OCI-LY1 (cell line): ENCODE results near the gene METAP1.
"Not testable (repeated sequence)": the region's sequence is repeated elsewhere in the genome, so short reads cannot be mapped to it uniquely, and the experiment has no call there.

Experiments used
- H2AFZ ChIP-seq: fragments of 200-600 bp; sonication (generic), shearing (Covaris generic); 2 replicates; pipeline ENCODE4 v1.6.0; 2014; ENCODE audit warnings: antibody characterized with exemption, mild to moderate bottlenecking, low read length
- H3F3A ChIP-seq: fragments of 200-600 bp; sonication (generic), shearing (Covaris generic); 2 replicates; pipeline ENCODE4 v1.6.0; 2014; ENCODE audit warnings: mild to moderate bottlenecking, antibody characterized with exemption, low read length, moderate library complexity; ENCODE audit not compliant: insufficient read depth
- H3K27ac ChIP-seq: fragments of 200-600 bp; sonication (generic); 2 replicates; pipeline ENCODE4 v1.5.1; 2014; ENCODE audit warnings: low read length, mixed run types, mild to moderate bottlenecking, low read depth; ENCODE audit not compliant: poor library complexity, severe bottlenecking
- H3K27me3 ChIP-seq: fragments of 200-600 bp; sonication (generic); 2 replicates; pipeline ENCODE4 v1.6.0; 2014; ENCODE audit warnings: antibody characterized with exemption, mild to moderate bottlenecking, low read length, moderate library complexity; ENCODE audit not compliant: insufficient read depth
- H3K36me3 ChIP-seq: fragments of 200-600 bp; sonication (generic); 2 replicates; pipeline ENCODE4 v1.6.1; 2014; ENCODE audit warnings: mild to moderate bottlenecking, antibody characterized with exemption, low read length, moderate library complexity, mixed read lengths; ENCODE audit not compliant: insufficient read depth
- H3K4me1 ChIP-seq: fragments of 200-600 bp; sonication (generic); 2 replicates; pipeline ENCODE4 v1.5.1; 2014; ENCODE audit warnings: mild to moderate bottlenecking, low read length, moderate library complexity; ENCODE audit not compliant: insufficient read depth, severe bottlenecking
- H3K4me2 ChIP-seq: fragments of 200-600 bp; sonication (generic), shearing (Covaris generic); 2 replicates; pipeline ENCODE4 v1.6.1; 2014; ENCODE audit warnings: low read length
- H3K4me3 ChIP-seq: fragments of 200-600 bp; sonication (generic); 2 replicates; pipeline ENCODE4 v1.5.1; 2014; ENCODE audit warnings: low read length, low read depth, mild to moderate bottlenecking, mixed read lengths; ENCODE audit not compliant: poor library complexity, severe bottlenecking
- H3K79me2 ChIP-seq: fragments of 200-600 bp; shearing (Covaris generic); 2 replicates; pipeline ENCODE4 v1.6.1; 2016; ENCODE audit warnings: mixed run types, low read length, mixed read lengths; ENCODE audit not compliant: insufficient read depth
- H3K9ac ChIP-seq: fragments of 200-600 bp; sonication (generic), shearing (Covaris generic); 2 replicates; pipeline ENCODE4 v1.6.1; 2014; ENCODE audit warnings: mild to moderate bottlenecking, low read length, mixed read lengths
- H3K9me2 ChIP-seq: fragments of 200-600 bp; sonication (generic), shearing (Covaris generic); 2 replicates; pipeline ENCODE4 v1.6.1; 2014; ENCODE audit warnings: low read depth, mild to moderate bottlenecking, low read length, mixed read lengths
- H3K9me3 ChIP-seq: fragments of 200-600 bp; shearing (Covaris generic); 2 replicates; pipeline ENCODE4 v1.6.1; 2014; ENCODE audit warnings: low read length, mixed read lengths
- H4K20me1 ChIP-seq: fragments of 200-600 bp; sonication (generic), shearing (Covaris generic); 2 replicates; pipeline ENCODE4 v1.6.0; 2016; ENCODE audit warnings: mild to moderate bottlenecking, low read length; ENCODE audit not compliant: insufficient read depth
- CTCF ChIP-seq: fragments of 200-600 bp; sonication (generic), shearing (Covaris generic); IDR thresholded peaks from 2 replicates; pipeline ENCODE4 v1.5.1; 2017; ENCODE audit warnings: mild to moderate bottlenecking, antibody characterized with exemption, low read length, moderate library complexity, mixed read lengths
- EZH2 ChIP-seq: fragments of 200-600 bp; sonication (generic), shearing (Covaris generic); IDR thresholded peaks from 2 replicates; pipeline ENCODE4 v1.8.0; 2017; ENCODE audit warnings: borderline replicate concordance, mixed run types, mild to moderate bottlenecking, antibody characterized with exemption, low read length, moderate library complexity, mixed read lengths

The METAP1 gene

GRCh38 chr4:99103166-99103565 is 107.6 kb downstream of the METAP1 start:
- Histone ChIP-seq H3K9me2 (no peaks in the 10 kb centered on the region), H3K27ac (no peak overlapping the region), H2AFZ (no peak overlapping the region), H3K36me3 (no peaks in the 10 kb centered on the region), H3K27me3 (no peaks in the 10 kb centered on the region), H3K4me2 (no peak overlapping the region), H3K9me3 (no peaks in the 10 kb centered on the region), H3K4me3 (no peak overlapping the region), H3F3A (no peaks in the 10 kb centered on the region), H3K79me2 (no peaks in the 10 kb centered on the region), H3K4me1 (no peaks in the 10 kb centered on the region), H4K20me1 (no peaks in the 10 kb centered on the region), H3K9ac (no peak overlapping the region)
- no peak for TF ChIP-seq EZH2
- no peak for TF ChIP-seq CTCF

DNA sequence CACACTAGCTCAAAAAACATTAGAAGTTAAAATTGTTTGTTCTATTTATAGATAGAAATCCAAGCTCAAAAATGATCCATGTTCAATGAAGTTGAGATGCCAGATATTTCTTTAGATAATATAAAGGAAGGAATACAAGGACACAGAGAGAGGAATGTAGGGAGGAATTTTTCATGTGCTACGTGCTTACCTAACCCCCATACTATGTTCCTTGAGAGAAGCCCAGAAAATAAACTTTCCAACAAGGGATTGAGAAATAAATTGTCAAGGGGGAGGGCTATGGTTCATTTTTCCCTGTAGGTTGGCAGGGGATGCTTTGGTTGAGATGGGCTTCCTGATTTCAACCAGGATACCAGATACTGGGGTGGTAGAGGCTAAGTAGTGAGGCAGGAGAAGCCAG is 108.6 kb downstream of the METAP1 start:
- Histone ChIP-seq H3K36me3 (no peaks in the 10 kb centered on the region), H3K4me3 (no peak overlapping the region), H3K79me2 (no peaks in the 10 kb centered on the region), H3F3A (no peaks in the 10 kb centered on the region), H4K20me1 (no peaks in the 10 kb centered on the region), H3K9ac (no peak overlapping the region), H3K9me2 (no peaks in the 10 kb centered on the region), H3K27me3 (no peaks in the 10 kb centered on the region), H3K27ac (no peak overlapping the region), H3K4me2 (no peak overlapping the region), H2AFZ (no peak overlapping the region), H3K9me3 (no peaks in the 10 kb centered on the region), H3K4me1 (no peaks in the 10 kb centered on the region)
- TF ChIP-seq CTCF (no peak), EZH2 (no peak)

DNA sequence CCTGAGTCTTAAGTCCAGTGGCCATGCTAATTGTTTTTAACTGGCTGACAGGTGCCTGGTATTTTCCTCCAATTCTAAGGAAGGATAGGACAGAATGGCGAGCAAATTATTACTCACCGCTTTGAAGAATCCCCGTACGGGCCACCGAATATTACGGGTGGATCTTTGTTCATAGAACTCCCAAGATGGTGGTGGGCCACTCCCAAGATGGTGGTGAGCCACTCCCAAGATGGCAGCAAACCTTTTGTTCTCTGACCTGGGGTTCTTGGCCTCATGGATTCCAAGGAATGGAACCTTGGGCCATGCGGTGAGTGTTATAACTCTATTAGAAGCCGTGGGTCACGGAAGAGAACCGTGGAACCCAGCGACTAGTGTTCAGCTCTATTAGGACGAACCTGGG is 113.8 kb downstream of the METAP1 start:
- not testable (repeated sequence) for H3K4me1 ChIP-seq, H3K9me3 ChIP-seq, H3K4me2 ChIP-seq, H2AFZ ChIP-seq, H3K27me3 ChIP-seq, H3K9ac ChIP-seq, H3K27ac ChIP-seq, H3F3A ChIP-seq, H3K9me2 ChIP-seq, H4K20me1 ChIP-seq, H3K36me3 ChIP-seq, H3K4me3 ChIP-seq, H3K79me2 ChIP-seq
